Activated B cell treated with CpG ODN at 0.5 μM for 24 hours (primary cell): Measurements from ENCODE around the gene ALMS1. TPM values are rescaled to one million over a fixed set of nuclear protein-coding genes. Genes with fewer than 3 reads are reported as not detected.

Source experiments
- ATAC-seq: fragments of 200-7000 bp; cut with Tn5 transposase; one replicate; pipeline ENCODE4 v1.10.0; 2021; ENCODE audit warnings: low read depth, mild to moderate bottlenecking, moderate library complexity
- CTCF ChIA-PET: fragments of 350-600 bp; sonication (Branson Sonifier 250); formaldehyde crosslinking; loops from one replicate; lab custom pipeline; 2021; ENCODE audit warnings: antibody characterized with exemption; lab: Charles Lee
- POLR2A ChIA-PET: fragments of 350-600 bp; sonication (Branson Sonifier 250); formaldehyde crosslinking; loops from one replicate; lab custom pipeline; 2021; ENCODE audit warnings: antibody characterized with exemption; lab: Charles Lee
- DNase-seq: peaks from one replicate; pipeline ENCODE4 v3.0.0; 2022
- H3K27ac Mint-ChIP-seq: one replicate; pipeline ENCODE4 v1.8.0; 2020; ENCODE audit warnings: mixed read lengths
- H3K27me3 Mint-ChIP-seq: one replicate; pipeline ENCODE4 v1.8.0; 2021; ENCODE audit warnings: mixed read lengths
- H3K36me3 Mint-ChIP-seq: one replicate; pipeline ENCODE4 v1.8.0; 2021; ENCODE audit warnings: low read depth, mixed read lengths
- H3K4me1 Mint-ChIP-seq: one replicate; pipeline ENCODE4 v1.8.0; 2021; ENCODE audit warnings: mixed read lengths
- H3K4me3 Mint-ChIP-seq: one replicate; pipeline ENCODE4 v1.8.0; 2020; ENCODE audit warnings: mild to moderate bottlenecking, mixed read lengths
- H3K9me3 Mint-ChIP-seq: one replicate; pipeline ENCODE4 v1.8.0; 2020; ENCODE audit warnings: mixed read lengths
- CTCF ChIP-seq: fragments of 200-600 bp; IDR thresholded peaks from one replicate; pipeline ENCODE4 v1.8.0; 2022; ENCODE audit warnings: antibody characterized with exemption, mild to moderate bottlenecking
- intact Hi-C: fragments of 100-400 bp; cut with micrococcal nuclease; formaldehyde crosslinking; loops from one replicate; pipeline ENCODE4 v1.15.1; 2024
- total RNA-seq: library from RNA; stranded (reverse); gene quantifications from 2 replicates; pipeline ENCODE4 v1.2.3, GENCODE V29; 2022

Gene ALMS1
- total RNA-seq, 1 donor from 2014 or later, result 20.1 TPM

GRCh38 chr2:73414696-73415095 lies 29.1 kb downstream of the ALMS1 start:
- DNase-seq (no peak), ATAC-seq (no peak)
- H3K27me3 Mint-ChIP-seq, result no peaks in the 10 kb centered on the region
- H3K36me3 Mint-ChIP-seq, result peaks cover 14% of the 10 kb centered on the region
- H3K4me3 Mint-ChIP-seq, result no peak overlapping the region
- intact Hi-C loops, result no loop called here
- H3K4me1 Mint-ChIP-seq, result no peaks in the 10 kb centered on the region
- CTCF ChIA-PET, result no interaction called here
- no peaks in the 10 kb centered on the region for H3K9me3 Mint-ChIP-seq
- H3K27ac Mint-ChIP-seq, result no peak overlapping the region
- TF ChIP-seq CTCF, result no peak
- POLR2A ChIA-PET, result no interaction called here

- peaks cover 18% of the 10 kb centered on the region for H3K36me3 Mint-ChIP-seq
- no peak for ATAC-seq
Observed at GRCh38 chr2:73415906-73416305, 30.3 kb downstream of the ALMS1 start.

GRCh38 chr2:73418343-73418742 lies 32.7 kb downstream of the ALMS1 start:
- H3K9me3 Mint-ChIP-seq, result no peaks in the 10 kb centered on the region
- H3K4me1 Mint-ChIP-seq, result no peaks in the 10 kb centered on the region
- DNase-seq (no peak), ATAC-seq (no peak)
- intact Hi-C loops, result no loop called here
- CTCF ChIA-PET, result no interaction called here
- H3K4me3 Mint-ChIP-seq, result no peak overlapping the region
- no peaks in the 10 kb centered on the region for H3K27me3 Mint-ChIP-seq
- POLR2A ChIA-PET, result no interaction called here
- H3K36me3 Mint-ChIP-seq, result peaks cover 15% of the 10 kb centered on the region
- no peak overlapping the region for H3K27ac Mint-ChIP-seq
- TF ChIP-seq CTCF, result no peak

More at GRCh38 chr2:73415906-73416305, 30.3 kb downstream of the ALMS1 start:
- TF ChIP-seq CTCF, result no peak
- POLR2A ChIA-PET, result no interaction called here
- Mint-ChIP-seq H3K4me3 (no peak overlapping the region), H3K27ac (no peak overlapping the region), H3K4me1 (no peaks in the 10 kb centered on the region), H3K27me3 (no peaks in the 10 kb centered on the region), H3K9me3 (no peaks in the 10 kb centered on the region)
- DNase-seq, result no peak
- CTCF ChIA-PET, result no interaction called here
- intact Hi-C loops, result no loop called here

- Mint-ChIP-seq H3K4me3 (no peak overlapping the region), H3K36me3 (peaks cover 39% of the 10 kb centered on the region), H3K4me1 (no peaks in the 10 kb centered on the region), H3K9me3 (no peaks in the 10 kb centered on the region), H3K27ac (no peak overlapping the region), H3K27me3 (no peaks in the 10 kb centered on the region)
- TF ChIP-seq CTCF, result no peak
- no peak for DNase-seq
- intact Hi-C loops, result no loop called here
- ATAC-seq, result no peak
- CTCF ChIA-PET, result interaction anchor here (1.1 kb wide), 1 partner anchor 11 kb away, joined by 3 read pairs; no protein-coding TSS in a partner anchor
- POLR2A ChIA-PET, result no interaction called here
Observed at GRCh38 chr2:73423913-73424312, 38.3 kb downstream of the ALMS1 start.

- no peak overlapping the region for H3K27ac Mint-ChIP-seq
- POLR2A ChIA-PET, result no interaction called here
- ATAC-seq (no peak), DNase-seq (no peak)
- intact Hi-C loops, result no loop called here
- no peaks in the 10 kb centered on the region for H3K4me1 Mint-ChIP-seq
- no peak for TF ChIP-seq CTCF
- H3K36me3 Mint-ChIP-seq, result peaks cover 29% of the 10 kb centered on the region
- H3K27me3 Mint-ChIP-seq, result no peaks in the 10 kb centered on the region
- H3K9me3 Mint-ChIP-seq, result no peaks in the 10 kb centered on the region
- H3K4me3 Mint-ChIP-seq, result no peak overlapping the region
- CTCF ChIA-PET, result no interaction called here
Observed at GRCh38 chr2:73426176-73426575, 40.5 kb downstream of the ALMS1 start.
